Activated T-cell treated with anti-CD3 and anti-CD28 coated beads for 48 hours (primary cell): ENCODE data around the gene XPO1.
"Not testable (repeated sequence)": the region's sequence is repeated elsewhere in the genome, so short reads cannot be mapped to it uniquely, and the experiment has no call there.

ENCODE experiments used
- DNase-seq: peaks from one replicate; pipeline ENCODE4 v3.0.0-alpha.2; 2020; ENCODE audit warnings: low read depth

XPO1 gene

GRCh38 chr2:61469424-61470121 is 68.6 kb downstream of the XPO1 start:
- no peak for DNase-seq

DNA sequence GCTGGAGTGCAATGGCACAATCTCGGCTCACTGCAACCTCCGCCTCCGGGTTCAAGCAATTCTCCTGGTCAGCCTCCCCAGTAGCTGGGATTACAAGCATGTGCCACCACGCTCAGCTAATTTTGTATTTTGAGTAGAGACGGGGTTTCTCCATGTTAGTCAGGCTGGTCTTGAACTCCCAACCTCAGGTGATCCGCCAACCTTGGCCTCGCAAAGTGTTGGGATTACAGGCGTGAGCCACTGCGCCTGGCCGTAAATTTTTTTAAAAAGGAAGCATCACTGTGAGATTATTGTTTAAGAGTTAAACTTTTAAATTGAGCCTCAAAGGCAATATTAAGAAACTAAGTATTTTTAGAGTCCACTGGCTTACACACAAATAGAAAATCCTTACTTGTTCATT is 69.9 kb downstream of the XPO1 start:
- not testable (repeated sequence) for DNase-seq

GRCh38 chr2:61465045-61465444 is 73.1 kb downstream of the XPO1 start:
- DNase-seq: no peak

DNA sequence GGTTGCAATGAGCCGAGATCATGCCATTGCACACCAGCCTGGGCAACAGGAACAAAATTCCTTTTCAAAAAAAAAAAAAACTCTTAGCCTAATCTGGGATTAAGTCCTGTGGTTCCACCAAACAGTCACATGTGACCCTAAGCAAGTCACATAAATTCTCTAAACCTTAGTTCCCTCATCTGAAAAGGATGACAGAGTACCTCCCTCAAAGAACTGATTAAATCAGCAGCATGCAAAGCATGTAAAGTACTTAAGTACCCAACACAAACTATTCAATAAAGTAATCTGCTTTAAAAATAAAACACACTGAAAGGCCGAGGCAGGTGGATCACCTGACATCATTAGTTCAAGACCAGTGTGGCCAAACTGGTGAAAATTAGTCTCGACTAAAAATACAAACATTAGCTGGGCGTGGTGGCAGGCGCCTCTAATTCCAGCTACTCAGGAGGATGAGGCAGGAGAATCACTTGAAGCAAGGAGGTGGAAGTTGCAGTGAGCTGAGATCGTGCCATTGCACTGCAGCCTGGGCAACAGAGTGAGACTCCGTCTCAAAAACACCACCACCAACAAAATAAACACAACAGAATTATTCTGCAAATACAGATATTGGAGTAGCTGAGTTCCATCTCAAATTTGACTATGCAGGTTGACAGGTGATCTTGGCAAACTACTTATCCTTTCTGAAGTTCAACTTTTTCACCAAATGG is 74.2 kb downstream of the XPO1 start:
- no peak for DNase-seq

DNA sequence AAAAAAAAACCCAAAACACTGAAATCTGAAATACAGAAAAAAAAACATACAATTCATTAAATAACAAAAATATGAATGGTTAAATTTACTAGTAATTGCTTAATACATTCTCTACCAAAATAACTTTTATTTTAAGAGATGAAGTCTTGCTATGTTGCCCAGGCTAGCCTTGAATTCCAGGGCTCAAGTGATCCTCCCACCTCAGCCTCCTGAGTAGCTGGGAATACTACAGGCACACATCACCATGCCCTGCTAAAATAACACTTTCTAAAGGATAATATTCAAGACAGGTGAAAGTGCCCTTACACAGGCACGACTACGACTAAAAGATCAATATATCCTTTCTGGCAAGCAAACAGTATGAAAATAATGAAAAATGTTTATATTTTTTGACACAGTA is 76.8 kb downstream of the XPO1 start:
- DNase-seq: no peak

- no peak for DNase-seq
These were observed 78.0 kb downstream of the XPO1 start for GRCh38 chr2:61460163-61460562.

- no peak for DNase-seq
These were observed 81.3 kb downstream of the XPO1 start for GRCh38 chr2:61456746-61457420.

GRCh38 chr2:61456070-61456745 is 81.9 kb downstream of the XPO1 start:
- no peak for DNase-seq

DNA sequence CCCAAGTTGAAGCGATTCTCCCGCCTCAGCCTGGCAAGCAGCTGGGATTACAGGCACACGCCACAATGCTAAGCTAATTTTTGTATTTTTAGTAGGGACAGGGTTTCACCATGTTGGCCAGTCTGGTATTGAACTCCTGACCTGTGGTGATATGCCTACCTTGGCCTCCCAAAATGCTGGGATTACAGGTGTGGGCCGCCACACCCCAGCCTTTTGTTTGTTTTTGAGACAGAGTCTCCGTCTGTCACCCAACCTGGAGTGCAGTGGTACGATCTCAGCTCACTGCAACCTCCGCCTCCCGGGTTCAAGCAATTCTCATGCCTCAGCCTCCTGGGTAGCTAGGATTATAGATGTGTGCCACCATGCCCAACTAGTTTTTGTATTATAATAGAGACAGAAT is 83.2 kb downstream of the XPO1 start:
- not testable (repeated sequence) for DNase-seq

DNA sequence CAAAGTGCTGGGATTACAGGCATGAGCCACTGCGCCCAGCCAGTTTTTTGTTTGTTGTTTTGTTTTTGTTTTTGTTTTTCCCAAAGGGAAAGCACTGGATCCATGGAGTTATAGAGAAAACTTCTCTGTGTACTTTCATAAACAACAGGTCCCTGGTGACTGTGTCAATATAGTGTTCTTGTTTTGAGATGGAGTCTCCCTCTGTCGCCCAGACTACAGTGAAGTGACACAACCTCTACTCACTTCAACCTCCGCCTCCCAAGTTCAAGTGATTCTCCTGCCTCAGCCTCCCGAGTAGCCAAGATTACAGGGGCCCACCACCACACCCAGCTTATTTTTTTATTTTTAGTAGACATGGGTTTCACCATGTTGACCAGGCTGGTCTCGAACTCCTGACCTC is 83.8 kb downstream of the XPO1 start:
- DNase-seq: no peak

DNA sequence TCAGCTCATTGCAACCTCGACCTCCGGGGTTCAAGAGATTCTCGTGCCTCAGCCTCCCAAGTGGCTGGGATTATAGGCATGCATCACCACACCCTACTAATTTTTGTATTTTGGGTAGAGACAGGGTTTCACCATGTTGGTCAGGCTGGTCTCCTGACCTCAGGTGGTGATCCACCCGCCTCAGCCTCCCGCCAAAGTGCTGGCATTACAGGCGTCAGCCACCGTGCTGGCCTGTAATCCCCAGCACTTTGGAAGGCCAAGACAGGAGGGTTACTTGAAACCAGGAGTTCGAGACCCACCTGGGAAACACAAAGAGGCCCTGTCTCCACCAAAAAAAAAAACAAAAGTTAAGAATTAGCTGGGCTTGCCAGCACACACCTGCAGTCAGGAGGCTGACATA is 85.8 kb downstream of the XPO1 start:
- no peak for DNase-seq

- no peak for DNase-seq
These were observed 87.0 kb downstream of the XPO1 start for GRCh38 chr2:61451178-61451577.

- DNase-seq: no peak
These were observed 88.0 kb downstream of the XPO1 start for GRCh38 chr2:61450144-61450543.

GRCh38 chr2:61448229-61448628 is 89.9 kb downstream of the XPO1 start:
- DNase-seq: no peak

DNA sequence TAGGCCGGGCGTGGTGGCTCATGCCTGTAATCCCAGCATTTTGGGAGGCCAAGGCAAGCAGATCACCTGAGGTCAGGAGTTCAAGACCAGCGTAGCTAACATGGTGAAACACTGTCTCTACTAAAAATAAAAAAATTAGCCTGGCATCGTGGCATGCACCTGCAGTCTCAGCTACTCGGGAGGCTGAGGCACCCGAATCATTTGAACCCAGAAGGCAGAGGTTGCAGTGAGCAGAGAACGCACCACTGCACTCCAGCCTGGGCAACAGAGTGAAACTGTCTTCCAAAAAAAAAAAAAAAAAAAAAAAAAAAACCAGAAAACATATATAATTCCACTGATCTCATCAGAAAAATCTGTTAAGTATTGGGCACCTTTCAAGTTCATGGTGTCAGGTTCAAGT is 91.2 kb downstream of the XPO1 start:
- not testable (repeated sequence) for DNase-seq

DNA sequence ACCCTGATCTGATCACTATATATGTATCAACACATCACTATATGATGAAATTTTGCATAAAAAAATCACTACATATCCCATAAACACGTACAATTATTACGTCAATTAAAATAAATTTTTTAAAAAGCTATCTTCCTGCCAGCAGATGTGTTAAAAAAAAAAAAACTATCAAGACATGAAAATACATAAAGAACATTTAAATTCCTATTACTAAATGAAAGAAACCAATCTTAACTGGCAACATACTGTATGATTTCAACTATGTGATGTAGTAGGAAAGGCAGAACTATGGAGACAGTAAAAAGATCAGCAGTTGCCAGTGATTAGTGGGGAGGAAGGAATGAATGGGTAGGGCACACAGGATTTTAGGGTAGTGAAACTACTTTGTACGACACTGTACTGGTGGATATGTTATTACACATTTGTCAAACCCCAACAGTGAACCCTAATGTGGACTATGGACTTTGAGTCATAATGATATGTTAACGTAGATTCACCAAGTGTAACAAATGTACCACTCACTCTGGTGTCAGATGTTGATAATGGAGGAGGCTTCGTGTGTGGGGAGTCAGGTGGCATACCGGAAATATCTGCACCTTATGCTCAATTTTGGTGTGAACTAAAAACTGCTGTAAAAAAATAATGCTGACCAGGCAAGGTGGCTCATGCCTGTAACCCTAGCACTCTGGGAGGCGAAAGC is 94.7 kb downstream of the XPO1 start:
- no peak for DNase-seq

GRCh38 chr2:61439241-61440002 is 98.7 kb downstream of the XPO1 start:
- DNase-seq: no peak

DNA sequence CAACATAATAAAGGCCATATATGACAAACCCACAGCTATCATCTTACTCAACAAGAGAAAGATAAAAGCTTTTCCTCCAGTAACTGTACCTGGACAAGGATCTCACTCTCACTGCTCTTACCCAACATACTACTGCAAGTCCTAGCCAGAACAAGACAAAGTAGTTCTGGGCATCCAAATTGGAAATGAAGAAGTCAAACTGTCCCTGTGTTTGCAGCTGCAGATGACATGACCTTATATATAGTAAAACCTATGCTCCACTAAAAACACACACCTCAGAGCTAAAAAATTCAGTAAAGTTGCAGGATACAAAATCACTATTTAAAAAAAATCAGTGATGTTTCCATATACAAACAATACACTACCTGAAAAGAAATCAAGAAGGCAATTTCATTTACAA is 99.5 kb downstream of the XPO1 start:
- no peak for DNase-seq

GRCh38 chr2:61437170-61437569 is 101.0 kb downstream of the XPO1 start:
- DNase-seq: no peak

DNA sequence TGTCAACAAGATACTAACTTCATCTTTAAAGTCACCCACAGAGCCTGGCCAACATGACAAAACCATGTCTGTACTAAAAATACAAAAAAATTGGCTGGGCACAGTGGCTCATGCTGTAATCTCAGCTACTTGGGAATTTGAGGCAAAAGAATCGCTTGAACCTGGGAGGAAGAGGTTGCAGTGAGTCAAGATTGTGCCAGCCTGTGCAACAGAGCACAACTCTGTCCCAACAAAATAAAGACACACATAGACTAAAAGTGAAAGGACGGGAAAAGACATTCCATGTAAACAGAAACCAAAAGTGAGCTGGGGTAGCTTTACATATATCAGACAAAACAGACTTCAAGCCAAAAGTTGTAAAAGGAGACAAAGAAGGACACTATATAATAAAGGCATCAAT is 102.1 kb downstream of the XPO1 start:
- no peak for DNase-seq

DNA sequence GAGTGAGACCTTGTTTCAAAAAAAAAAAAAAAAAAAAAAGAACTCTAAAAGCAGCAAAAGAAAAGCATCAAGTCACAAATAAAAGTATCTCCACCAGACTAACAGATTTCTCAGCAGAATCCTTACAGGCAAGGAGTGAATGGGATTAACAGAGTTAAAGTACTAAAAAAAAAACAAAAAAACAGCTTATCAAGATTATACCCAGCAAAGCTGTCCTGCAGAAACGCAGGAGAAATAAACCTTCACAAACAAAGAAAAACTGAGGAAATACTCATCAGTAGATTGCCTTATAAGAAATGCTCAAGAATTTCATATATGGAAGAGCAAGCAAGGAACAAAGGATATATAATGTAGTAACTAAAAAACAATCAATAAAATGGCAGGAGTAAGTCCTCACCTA is 102.9 kb downstream of the XPO1 start:
- DNase-seq: no peak
